ENCODE data around the gene R3HDM2.

Gene R3HDM2

DNA sequence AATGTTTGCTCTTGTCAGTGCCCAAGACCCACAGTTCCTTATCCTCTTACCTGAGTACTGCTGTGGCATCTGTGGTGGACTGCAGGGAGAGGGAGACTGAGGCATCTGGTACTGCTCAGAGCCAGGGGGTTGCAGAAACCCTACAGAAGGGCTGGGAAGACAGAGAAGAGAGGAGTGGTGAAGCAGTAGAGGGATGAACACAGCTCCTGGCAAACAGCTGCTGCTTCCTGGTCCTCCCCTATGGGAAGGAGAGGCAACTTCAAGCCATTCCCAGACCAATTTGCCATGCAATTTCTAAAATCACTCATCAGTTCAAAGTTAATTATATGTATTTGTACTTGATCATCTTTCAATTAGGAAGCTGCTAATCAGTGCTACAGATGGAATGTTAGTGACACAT is 164.2 kb downstream of the R3HDM2 start:
- DNase-seq: no peak

DNA sequence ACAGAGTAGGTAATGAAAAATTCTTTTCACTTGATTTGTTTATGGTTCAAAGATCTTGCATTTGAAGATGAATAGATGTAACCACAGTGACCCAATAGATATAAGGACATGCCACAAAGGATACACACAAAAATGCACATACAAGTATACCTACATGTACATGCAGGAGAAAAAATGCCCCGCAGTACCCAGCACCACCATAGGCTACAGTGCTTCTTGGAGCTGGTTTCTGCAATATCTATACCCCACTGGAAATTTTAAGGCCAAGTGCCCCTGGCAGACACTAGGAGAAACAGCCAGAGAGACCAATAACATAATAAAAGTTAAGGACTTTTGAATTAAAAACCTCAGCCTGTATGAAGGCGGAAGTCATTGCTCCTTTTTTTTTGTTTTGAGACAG is 167.7 kb downstream of the R3HDM2 start:
- DNase-seq: no peak

DNA sequence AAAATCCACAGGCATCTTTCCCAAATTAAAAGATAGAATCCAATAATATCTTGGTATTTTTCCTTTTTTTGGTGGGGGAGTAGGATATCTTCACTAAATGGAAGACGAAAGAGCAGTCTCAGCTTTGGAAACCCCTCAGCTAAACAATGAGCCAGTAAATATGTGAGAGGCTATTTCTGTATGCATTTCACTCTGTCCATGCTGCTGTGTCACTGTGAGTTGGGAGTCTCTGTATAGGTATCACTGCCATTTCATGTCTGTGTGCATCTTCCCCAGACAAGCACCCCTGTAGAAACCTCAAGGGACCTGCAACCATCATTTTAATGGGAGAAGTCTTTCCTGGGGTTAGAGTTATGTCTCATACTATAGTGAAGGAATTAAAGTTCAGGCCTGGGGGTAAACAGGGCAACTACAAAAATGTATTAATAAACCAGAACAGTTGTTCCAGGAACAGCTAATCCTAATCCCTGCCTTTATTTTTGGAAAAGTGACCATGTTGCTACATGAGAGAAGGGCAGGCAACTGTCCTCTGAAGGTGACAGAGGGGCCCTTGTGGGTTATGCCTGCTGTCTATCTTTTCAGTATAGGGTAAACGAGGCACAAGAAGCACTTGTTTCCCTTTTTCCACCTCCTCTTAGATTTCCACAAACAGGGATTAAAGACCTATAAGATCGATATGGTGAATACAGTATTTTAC is 168.6 kb downstream of the R3HDM2 start:
- DNase-seq: no peak

DNA sequence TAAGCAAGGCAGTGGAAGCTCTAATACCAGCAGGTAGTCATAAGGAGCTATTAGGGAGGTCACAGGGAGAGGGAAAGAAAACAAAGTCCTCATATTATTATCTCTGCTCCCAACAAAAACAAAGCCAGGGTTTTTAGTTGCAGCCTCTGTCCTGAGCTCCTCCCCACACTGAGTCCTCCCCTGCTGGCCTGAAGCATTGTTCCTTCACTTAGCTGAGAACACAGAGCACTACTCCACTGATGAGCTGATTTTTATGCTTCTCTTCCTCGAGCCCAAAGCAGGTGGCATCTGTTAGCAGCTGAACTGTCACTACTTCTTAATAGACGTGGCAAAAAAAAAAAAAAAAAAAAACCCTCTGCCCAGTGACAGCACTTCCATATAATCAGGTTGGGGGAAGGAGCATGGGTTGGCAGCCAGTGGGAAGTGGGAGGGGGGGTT is 169.4 kb downstream of the R3HDM2 start:
- DNase-seq: no peak

DNA sequence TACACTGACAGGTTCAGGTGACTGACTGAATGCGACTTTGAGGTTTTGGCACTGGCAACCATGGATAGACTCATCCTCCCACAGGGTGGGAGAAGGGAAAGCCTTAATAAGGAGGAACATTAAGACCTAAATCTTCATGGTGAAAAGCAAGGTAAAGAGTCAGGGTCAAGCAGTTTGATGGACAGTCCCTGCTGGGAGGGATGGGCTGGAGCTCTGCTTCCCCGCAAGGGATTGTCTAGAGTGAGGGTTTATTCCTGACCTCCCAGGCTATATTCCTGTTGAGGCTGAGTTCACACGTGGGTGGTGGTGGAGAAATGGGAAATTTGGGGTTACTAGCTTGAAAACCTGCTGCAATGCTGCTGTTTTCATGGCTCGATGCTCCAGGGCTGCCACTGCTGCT is 170.5 kb downstream of the R3HDM2 start:
- no peak for DNase-seq

DNA sequence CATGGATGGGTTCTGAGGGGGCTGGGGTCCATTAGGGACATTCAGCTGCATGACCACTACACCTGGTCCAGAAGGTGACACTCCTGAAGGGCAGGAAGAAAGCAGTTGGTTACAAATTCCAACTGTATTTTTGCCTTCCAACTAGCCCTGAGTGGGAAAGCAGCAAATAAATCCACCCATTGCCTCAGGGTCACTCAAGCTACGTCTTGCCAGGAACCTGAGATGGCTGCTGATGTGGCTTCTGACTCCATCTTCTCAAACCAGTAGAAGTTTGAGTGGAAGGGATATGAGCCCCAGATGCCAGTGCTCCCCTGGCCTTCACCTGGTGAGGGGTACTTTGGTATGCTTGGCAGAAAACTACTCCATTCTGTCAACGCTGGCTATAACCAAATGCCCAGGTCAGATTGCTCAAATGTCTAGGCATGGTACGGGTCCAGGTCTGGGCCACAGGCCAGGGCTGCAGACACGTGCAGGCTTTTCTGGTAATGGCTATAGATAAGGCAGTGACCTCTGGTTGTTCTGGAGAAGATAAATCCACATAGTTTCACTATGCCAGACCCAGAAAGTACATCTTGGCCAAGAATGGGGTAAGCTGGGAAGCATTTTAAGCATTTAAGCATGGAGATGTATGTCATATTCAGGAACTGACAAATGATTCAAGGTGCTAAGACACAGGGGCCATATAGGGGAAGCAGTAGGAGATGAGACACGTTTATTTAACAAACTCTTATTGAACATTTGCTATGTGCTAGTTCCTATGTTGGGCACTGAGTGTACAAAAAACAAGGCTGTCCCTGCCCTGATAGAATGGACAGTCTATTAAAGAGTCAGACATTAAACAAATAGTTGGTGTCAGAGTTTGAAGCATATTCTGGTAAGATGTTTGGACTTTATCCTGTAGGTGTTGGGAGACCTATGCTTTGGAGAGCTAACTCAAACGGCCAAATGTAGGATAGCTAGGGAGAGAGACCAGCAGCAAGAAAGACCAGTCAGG is 171.6 kb downstream of the R3HDM2 start:
- no peak for DNase-seq

DNA sequence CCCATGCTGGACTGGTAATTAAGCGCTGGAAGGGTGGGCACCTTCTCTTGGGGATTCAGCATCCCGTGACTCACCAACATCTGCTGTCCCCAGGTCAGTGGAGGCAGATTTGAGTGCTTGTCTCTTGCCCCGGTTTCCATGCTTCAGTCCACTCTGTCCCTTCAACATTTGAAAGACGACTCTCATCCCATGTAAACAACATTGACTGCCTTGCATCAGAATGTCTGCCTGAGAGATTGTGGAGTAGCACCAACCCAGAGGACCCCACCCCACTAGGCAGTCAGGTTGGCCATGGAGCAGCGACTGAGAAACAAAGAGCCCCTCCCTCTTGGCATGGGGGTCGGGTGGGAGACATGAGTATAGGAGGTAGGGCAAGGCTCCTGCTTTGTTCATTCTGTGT is 174.9 kb downstream of the R3HDM2 start:
- DNase-seq: no peak

DNA sequence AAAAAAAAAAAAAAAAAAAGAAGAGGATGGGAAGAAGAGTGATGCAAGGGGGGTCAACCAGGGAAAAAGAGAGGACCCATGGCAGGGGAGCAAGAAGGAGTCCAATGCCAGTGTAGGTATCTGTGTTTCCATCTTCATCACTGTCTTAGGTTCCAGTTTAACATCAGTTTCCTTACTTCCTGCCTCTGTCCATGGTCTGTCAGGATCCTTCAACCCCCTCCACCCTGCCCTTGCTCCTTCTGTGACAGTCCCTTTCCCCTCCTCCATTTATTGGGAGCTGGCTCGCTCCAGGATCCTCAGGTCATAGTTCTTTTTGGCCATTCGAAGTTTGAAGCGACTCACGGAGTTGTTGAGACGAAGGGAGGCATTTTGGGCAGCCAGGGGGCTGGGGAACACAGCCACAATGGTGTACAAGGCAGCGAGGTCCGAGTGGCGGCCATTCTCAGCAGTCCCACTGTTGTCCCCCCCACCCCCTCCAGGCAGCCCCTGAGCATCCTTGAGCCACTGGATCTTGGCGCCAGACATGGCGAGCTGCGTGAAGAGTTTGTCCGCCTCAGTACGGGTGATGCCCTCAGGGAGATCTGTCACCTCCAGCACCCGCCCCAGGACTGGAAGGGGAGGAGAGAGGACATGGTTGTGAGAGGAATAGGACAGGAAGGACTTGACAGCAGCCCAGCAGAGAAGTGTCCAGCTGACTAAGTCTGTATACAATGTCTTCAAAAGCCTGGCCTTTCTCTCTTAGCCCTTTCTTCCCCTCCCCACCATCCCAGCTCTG is 176.2 kb downstream of the R3HDM2 start:
- no peak for DNase-seq

DNA sequence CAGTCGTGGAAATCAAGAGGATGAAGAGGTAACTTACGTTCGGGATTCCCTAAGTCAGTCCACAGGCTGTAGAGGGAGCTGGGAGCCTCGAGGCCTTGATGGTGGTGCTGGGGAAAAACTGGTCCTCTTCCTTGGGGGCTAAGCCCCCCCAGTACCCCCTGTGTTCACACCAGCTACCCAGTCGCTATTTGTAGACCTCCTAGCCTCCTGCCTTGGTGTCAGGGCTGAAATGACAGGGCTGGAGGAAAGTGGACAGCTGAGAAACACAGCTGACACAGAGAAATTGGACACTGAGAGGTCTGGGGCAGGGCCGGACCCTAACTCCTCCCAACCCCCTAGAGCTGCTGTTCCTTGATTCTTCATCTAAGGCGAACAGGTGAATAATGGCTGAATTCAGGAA is 179.9 kb downstream of the R3HDM2 start, which contains the start of gene STAC3:
Gene STAC3, minus strand, starts transcription at position 232 of the 400 bp plus-strand sequence. CDS start 1,551 bp downstream, outside the sequence.
- no peak for DNase-seq

DNA sequence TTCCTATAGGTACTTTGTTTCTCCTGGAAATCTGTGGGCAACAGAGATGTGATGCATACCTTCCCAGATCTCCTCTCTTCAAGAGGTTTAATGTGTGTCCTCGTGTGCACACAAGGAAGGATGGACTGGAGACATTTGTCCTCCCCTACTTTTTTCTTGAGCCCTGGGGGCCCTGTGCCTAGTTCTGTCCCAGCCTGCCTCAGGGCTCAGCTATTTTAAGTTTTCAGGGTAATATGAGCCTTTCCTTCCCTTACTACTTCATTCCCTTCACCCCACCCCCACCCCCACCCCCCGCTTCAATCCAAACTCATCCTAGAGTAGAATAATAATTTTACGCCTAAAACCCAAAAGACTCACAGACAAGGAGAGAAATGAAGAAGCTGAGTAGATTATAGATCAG is 180.3 kb downstream of the R3HDM2 start:
- DNase-seq: no peak

DNA sequence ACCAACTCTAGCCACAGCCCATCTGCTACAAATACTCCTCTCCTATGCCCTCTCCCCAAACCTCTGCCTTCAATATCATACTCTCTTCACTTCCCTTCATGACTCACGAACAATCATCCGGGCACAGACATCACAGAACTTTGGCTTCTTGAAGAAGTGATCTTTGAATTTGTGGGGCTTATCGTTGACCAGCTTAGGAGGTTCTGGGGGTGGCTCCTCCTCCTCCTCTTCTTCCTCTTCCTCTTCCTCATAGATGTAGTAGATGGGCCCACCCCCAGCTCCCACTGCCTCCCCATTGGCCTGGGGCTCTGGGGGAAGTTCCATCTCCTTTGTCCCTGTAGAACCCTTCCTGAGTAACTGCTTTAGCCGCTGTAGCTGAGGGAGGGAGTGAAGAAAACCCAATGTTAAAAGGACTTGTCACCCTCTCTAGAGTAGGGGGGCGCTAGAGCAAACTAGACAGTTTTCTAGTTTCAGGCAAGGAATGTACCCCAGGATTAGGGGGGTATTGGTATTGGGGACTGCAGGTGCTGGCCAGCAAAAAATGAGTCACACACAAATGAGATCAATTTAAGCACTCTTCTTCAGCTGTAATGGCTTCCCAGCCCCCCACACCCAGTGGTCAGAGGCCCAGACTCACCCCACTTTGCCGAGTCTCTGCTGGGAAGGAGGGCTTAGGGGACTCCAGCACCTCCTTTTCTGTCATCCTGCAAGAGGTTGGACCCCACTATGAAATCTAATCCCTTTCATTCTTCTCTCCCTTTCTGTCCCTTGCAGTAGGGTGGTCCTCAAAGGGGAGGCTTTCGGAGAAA is 181.7 kb downstream of the R3HDM2 start:
- DNase-seq: peak; percentile 56 to 87 (median 80)

DNA sequence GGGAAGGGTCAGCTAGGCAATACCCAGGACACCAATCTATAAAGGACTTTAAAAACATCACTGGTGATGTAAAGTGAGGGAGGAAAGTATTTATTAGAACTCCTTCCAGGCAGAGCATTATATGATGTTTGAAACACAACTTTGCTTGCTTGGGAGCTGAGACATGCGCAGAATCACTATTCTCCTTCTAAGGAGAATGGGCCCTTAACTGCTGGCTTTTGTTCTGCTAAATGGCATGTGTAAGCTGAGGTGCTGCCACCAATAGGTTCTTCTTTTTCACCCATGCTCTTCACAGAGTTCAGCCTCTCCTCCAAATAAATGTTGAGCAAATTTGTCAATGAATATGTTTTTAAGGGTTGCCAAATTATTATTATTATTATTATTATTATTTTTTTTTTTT is 183.8 kb downstream of the R3HDM2 start:
- DNase-seq: no peak

DNA sequence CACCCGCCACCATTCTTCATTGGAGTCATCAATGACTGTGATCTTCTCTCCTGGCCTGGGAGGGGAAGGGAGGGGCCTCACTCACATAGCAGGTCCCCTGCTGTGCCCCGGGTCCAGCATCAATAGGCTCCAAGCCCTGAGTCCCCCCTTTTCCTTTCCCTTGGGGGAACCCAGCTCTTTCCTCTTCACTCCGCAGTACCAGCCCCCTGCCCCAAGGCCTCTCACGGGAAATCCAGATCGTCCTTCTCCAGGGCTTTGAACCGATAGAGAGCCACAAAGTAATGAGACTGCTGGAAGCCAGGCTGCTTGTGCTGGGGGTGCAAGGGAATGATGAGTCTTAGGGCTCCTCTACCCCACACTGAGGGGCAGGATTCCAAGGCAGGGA is 186.5 kb downstream of the R3HDM2 start:
- no peak for DNase-seq

DNA sequence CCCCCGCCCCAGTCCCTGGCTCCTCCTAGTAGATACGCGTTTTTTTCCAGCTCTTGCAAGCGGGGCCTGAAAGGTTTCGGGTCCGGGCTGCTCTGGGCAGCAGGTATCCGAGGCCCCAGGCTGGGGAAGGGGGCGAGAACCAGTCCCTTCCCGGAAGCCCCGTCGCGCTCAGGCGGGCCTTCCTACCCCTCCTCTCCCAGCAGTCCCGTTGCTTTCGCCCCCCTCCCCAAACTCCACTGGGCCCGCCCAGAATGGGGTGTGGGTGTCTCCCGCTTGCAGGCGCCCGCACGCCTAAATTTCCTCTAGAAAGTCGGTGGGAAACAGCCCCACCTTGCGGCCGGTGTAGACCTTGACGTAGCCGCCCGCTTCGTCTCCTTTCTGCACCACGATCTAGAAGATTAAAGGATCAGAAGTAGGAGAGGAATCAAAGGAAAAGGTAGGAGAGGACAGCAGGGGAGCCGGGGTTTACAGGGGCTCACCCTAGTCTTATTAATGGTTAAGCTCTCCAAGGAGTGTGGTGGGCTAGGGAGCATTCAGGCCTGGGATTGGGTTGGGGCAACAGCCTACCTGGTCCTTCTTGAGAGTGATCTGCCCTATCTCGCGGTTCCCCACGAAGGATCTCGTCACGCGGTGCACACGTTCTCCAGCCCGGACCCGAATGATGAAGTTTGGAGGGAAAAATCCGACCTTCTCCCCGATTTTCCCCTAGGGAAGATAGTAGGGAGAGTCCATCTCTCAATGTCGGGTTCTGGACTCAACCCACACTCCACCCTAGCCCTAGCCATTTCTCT is 187.1 kb downstream of the R3HDM2 start:
- DNase-seq: peak; percentile 79 to 91 (median 87)

DNA sequence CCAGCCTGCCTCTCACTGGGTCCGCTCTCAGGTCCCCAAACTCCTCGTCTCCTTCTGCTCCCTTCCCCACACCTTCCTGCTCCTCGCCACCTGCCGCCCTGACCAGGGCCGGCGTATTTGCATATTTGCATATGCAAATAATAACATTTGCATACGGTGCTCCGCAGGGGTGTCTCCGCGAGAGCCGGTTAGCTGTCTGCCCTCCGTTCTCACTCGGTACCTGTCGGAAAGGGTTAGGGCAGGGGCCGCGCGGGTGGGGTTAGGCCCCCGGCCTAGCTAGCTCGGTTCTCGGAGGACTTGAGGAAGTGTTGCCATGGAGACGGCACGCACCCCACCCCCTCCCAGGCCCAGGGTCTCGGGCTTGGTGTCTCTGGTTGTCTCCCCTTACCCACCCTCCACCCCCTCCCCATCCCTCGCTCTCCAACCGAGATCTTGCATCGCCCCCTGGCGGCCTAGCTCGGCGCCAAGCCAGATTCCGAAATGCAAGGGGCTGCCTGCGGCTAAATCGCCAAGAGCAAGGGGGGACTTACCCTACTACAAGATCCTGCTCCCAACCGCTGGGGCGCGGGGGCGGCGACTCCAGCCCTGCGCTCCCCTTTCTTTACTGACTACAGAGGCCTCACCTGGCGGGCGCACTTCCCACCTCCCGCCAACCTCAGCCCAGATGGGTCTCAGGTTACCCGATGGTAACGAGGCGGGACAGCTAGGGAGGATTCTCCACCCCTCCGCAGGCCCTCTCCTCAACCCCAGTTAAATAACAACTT is 188.0 kb downstream of the R3HDM2 start:
- peak; percentile 43 to 76 (median 58) for DNase-seq

DNA sequence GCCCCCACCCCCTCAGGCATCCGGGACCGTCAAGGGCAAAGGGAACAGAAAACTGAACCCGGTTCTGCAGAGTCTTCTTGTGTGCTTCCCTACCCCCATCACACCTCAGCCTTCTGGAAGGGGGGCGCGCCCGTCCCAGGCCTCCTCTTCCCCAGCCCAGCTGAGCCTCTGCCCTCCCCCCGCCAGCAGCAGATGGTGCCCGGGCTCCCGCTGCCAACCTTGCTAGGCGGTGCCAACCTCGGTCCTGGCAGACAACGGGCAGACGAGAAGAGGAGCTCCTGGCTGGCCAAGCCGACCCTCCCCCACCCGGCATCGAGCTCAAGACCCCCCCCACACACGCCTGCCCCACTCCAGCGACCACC is 188.5 kb downstream of the R3HDM2 start:
- no peak for DNase-seq

DNA sequence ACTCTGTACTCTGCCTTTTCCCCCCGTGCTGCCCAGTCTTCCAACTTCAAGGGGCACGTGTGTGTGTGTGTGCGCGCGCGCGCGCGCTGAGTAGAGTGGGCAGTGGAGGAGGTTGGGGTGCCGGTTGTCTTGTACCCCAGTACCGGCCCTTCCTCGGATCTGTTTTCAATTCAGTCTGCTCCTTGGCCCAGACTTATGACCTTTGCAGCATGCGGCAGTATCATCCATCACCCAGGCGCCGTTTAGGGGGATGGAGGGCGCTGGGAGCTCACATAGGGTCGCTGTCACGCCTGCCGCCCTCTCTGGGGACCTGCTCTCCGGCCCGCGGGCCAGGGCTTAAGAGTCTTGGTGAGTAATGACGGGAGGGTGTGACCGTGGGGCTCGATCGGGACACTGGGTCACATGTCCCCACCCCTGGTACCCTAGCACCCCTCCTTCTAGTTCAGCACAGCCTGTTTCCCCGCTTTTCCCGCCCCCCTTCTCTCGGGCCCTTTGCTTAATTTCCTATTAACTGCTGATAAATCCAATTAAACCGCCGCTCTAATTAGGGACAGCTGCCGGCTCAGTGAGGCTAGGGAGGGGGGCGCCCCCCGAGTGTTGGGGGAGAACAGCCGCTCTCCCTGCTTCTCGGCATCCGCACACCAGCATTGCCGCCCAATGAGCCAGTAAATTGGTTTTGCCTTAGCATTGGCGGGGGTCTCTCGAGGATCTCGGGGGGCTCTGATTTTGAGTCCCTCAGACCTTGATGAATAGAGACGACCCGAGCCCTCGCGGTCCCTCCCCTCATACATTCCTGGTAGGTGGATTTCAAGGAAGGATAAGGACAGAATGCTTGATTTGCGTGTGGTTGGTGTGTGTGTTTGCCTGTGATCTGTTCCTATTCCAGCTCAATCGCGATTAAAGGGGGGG is 189.2 kb downstream of the R3HDM2 start:
- DNase-seq: no peak

DNA sequence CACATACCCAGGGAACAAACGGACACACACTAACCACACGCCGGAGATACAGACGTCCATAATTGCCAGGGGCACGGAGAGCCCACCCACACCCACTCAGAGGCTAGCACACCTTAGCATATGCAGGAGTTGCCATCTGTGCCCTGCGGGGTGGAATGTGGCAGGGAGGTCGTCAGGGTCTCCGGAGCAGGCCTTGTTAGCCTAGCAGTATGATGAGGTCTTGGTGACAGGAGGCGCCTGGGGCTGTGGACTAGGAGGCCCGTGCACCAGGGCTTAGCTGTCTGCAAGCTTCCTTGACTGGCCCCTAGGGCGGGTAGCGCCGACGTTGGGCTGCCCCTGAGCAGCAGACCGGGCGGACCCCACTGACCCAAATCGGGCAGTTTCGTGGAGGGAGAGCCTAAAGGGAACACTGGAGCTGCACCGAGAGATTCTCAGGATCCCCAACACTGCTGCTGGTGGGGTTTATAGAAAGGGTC is 189.9 kb downstream of the R3HDM2 start:
- DNase-seq: peak in 2 of 4 experiments; percentile 26 to 48
